ENCODE measurements around the gene TFDP1.

Gene TFDP1

GRCh38 chr13:113545455-113545930 is 39.1 kb upstream of the TFDP1 start:
- no peak overlapping the region for H3K4me3 ChIP-seq (ENCODE audit: low read depth, low read length)
- TF ChIP-seq CTCF (IDR thresholded peaks at IDR 0.05; ENCODE audit: control insufficient read depth, extremely low read depth, insufficient read depth) = no peak
- DNase-seq (ENCODE audit: low read depth) = no peak

- no peak for DNase-seq (ENCODE audit: low read depth)
- TF ChIP-seq CTCF (IDR thresholded peaks at IDR 0.05; ENCODE audit: control insufficient read depth, extremely low read depth, insufficient read depth) = no peak
Measured at GRCh38 chr13:113545931-113546516, 38.5 kb upstream of the TFDP1 start.

GRCh38 chr13:113546571-113547237 is 37.8 kb upstream of the TFDP1 start:
- H3K4me3 ChIP-seq (ENCODE audit: low read depth, low read length) = no peak overlapping the region
- no peak for DNase-seq (ENCODE audit: low read depth)
- no peak for TF ChIP-seq CTCF (IDR thresholded peaks at IDR 0.05; ENCODE audit: control insufficient read depth, extremely low read depth, insufficient read depth)

More at GRCh38 chr13:113545931-113546516, 38.5 kb upstream of the TFDP1 start:
- no peak overlapping the region for H3K4me3 ChIP-seq (ENCODE audit: low read depth, low read length)

- H3K4me3 ChIP-seq (ENCODE audit: low read depth, low read length) = no peak overlapping the region
- no peak for TF ChIP-seq CTCF (IDR thresholded peaks at IDR 0.05; ENCODE audit: control insufficient read depth, extremely low read depth, insufficient read depth)
- DNase-seq (ENCODE audit: low read depth) = no peak
Measured at GRCh38 chr13:113547238-113547971, 37.1 kb upstream of the TFDP1 start.

- no peak for TF ChIP-seq CTCF (IDR thresholded peaks at IDR 0.05; ENCODE audit: control insufficient read depth, extremely low read depth, insufficient read depth)
- no peak overlapping the region for H3K4me3 ChIP-seq (ENCODE audit: low read depth, low read length)
- DNase-seq (ENCODE audit: low read depth) = no peak
Measured at GRCh38 chr13:113548171-113548641, 36.3 kb upstream of the TFDP1 start.

GRCh38 chr13:113548778-113549621 is 35.6 kb upstream of the TFDP1 start:
- DNase-seq (ENCODE audit: low read depth) = no peak
- no peak overlapping the region for H3K4me3 ChIP-seq (ENCODE audit: low read depth, low read length)
- no peak for TF ChIP-seq CTCF (IDR thresholded peaks at IDR 0.05; ENCODE audit: control insufficient read depth, extremely low read depth, insufficient read depth)

All from LNCaP clone FGC (cell line).